Common myeloid progenitor, CD34-positive (primary cell): ENCODE data around the gene GOLGA6L24.
A peak's percentile ranks its signal among the peaks of the same experiment; 100 is the strongest.
"Not testable (repeated sequence)": the region's sequence is repeated elsewhere in the genome, so short reads cannot be mapped to it uniquely, and the experiment has no call there.

ENCODE experiments used
- CTCF ChIA-PET: fragments of 350-600 bp; sonication (Branson Sonifier 250); formaldehyde crosslinking; loops from one replicate; lab custom pipeline; 2021; ENCODE audit warnings: antibody characterized with exemption; lab: Charles Lee
- POLR2A ChIA-PET: fragments of 350-600 bp; sonication (Branson Sonifier 250); formaldehyde crosslinking; loops from one replicate; lab custom pipeline; 2021; ENCODE audit warnings: antibody characterized with exemption; lab: Charles Lee
- DNase-seq, 3 donors: peaks; one replicate each; pipeline versions ENCODE4 v3.0.0 to v3.0.0-alpha.2; 2013
- H3K27ac ChIP-seq, 2 experiments: 1 replicate in 1 of 2; 2 replicates in 1 of 2; pipeline ENCODE4 v1.7.0; 2013; ENCODE audit warnings: inconsistent platforms in 2 of 2, low read length in 2 of 2, mild to moderate bottlenecking in 2 of 2, low read depth in 1 of 2, moderate library complexity in 1 of 2; ENCODE audit not compliant: severe bottlenecking in 2 of 2, insufficient read depth in 1 of 2, poor library complexity in 1 of 2
- H3K27me3 ChIP-seq, 5 experiments: replicated peaks in 2 of 5; 1 replicate in 3 of 5; 2 replicates in 2 of 5; pipeline versions ENCODE4 v1.6.1 to v1.7.0; 2013; ENCODE audit warnings: low read length in 4 of 5, mild to moderate bottlenecking in 2 of 5, moderate library complexity in 2 of 5, inconsistent platforms in 1 of 5; ENCODE audit not compliant: insufficient read depth in 5 of 5, control insufficient read depth in 4 of 5
- H3K36me3 ChIP-seq, 4 experiments: 1 replicate in 2 of 4; 2 replicates in 2 of 4; pipeline versions ENCODE4 v1.6.1 to v1.7.0; 2013; ENCODE audit warnings: low read length in 3 of 4, control low read depth in 1 of 4, mild to moderate bottlenecking in 1 of 4; ENCODE audit not compliant: control insufficient read depth in 4 of 4, insufficient read depth in 4 of 4
- H3K4me1 ChIP-seq, 4 experiments: 1 replicate in 3 of 4; 2 replicates in 1 of 4; pipeline versions ENCODE4 v1.6.1 to v1.7.1; 2013; ENCODE audit warnings: low read length in 3 of 4, mild to moderate bottlenecking in 3 of 4, control low read depth in 1 of 4, inconsistent platforms in 1 of 4, moderate library complexity in 1 of 4; ENCODE audit not compliant: control insufficient read depth in 4 of 4, insufficient read depth in 4 of 4; ENCODE audit errors: control extremely low read depth in 1 of 4
- H3K4me3 ChIP-seq, 7 experiments: 1 replicate in 4 of 7; 2 replicates in 3 of 7; pipeline versions ENCODE4 v1.5.1 to v1.7.0; 2013; ENCODE audit warnings: mild to moderate bottlenecking in 7 of 7, low read length in 6 of 7, moderate library complexity in 6 of 7, inconsistent platforms in 2 of 7, low read depth in 2 of 7, control low read depth in 1 of 7; ENCODE audit not compliant: insufficient read depth in 4 of 7, control insufficient read depth in 1 of 7; ENCODE audit errors: extremely low read depth in 1 of 7
- H3K9me3 ChIP-seq, 5 experiments: 1 replicate in 4 of 5; 2 replicates in 1 of 5; pipeline versions ENCODE4 v1.6.1 to v1.7.1; 2013; ENCODE audit warnings: low read length in 4 of 5, mild to moderate bottlenecking in 2 of 5, inconsistent platforms in 1 of 5, low read depth in 1 of 5, moderate library complexity in 1 of 5; ENCODE audit not compliant: control insufficient read depth in 4 of 5, insufficient read depth in 2 of 5; ENCODE audit errors: control extremely low read depth in 1 of 5
- WGBS: methylation state at CpG from one replicate; pipeline ENCODE4 v1.1.5; 2013; ENCODE audit not compliant: insufficient coverage; 5-methylcytosine and 5-hydroxymethylcytosine counted together

Gene GOLGA6L24

DNA sequence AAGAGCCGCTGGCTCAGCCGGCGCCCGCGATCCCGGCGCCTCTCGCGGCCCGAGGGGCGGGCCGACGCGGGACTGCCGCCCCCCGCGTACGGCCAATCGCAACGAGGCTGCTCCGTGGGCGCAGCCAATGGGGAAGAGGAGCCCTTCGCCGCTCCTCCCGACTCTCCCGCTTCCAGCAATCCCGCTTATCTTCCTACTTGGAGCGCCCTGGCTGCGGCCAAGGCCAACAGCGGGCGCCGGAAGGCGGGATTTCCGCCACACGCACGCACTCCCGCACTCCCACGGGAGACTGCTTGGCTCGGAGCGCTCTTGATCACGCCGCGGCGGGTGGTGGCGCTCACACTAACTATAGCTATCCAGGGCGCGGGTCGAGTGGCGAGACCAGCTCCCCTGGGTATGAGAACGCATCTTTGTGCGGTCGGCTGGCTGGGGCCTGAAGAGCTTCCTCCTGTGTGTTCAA is 35.7 kb downstream of the GOLGA6L24 start, which contains the start of gene HERC2:
Gene HERC2 (minus strand): TSS at position 51 of the 460 bp plus-strand sequence. CDS start 746 bp downstream, outside the sequence.
- CTCF ChIA-PET, H3K27me3 ChIP-seq, H3K27ac ChIP-seq, H3K36me3 ChIP-seq, H3K9me3 ChIP-seq, DNase-seq, H3K4me1 ChIP-seq, POLR2A ChIA-PET: not testable (repeated sequence)
- peak within 1 kb of the TSS in 6 of 7 experiments; percentile 32 to 70 (median 51) for H3K4me3 ChIP-seq
- WGBS = no CpG with 5 or more reads among the region's 52 CpGs

DNA sequence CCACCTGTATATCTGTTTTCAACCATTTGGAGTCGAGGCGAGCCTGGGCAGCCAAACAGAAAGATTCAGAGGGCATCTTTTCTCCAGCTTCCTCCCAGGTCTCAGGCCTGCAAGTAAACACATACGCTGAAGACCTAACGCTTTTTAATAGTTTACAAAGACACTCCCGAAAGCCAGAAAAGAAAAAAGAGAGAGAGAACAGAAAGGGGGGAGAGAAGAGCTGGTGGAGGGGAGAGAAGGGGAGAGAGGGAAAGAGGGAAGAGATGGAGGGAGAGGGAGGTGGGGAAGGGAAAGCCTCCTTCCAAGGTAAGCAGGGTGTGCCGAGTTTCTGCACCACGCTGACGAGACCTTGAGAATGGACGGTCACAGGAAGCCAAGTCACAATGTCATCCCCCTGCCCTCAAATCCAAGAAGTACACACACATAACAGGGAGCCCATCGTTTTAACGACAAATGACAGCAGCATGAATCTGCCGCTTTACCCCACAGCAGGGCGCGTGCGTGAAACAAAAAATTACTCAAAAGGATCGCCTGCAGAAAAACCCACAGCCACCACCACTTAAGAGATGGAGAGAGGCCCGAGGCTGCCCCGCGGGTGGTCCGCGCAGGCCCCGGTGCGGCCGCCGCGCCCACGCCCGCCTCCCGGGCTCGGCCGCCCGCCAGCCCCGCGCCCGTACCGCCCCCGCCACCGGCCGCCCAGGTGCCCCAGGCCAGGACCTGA is 36.4 kb downstream of the GOLGA6L24 start:
- H3K9me3 ChIP-seq, H3K4me1 ChIP-seq, POLR2A ChIA-PET, H3K36me3 ChIP-seq, DNase-seq, H3K27me3 ChIP-seq, CTCF ChIA-PET, H3K27ac ChIP-seq: not testable (repeated sequence)
- H3K4me3 ChIP-seq = peak overlapping the region in 6 of 7 experiments; percentile 31 to 70 (median 42)
- no CpG with 5 or more reads among the region's 39 CpGs for WGBS

DNA sequence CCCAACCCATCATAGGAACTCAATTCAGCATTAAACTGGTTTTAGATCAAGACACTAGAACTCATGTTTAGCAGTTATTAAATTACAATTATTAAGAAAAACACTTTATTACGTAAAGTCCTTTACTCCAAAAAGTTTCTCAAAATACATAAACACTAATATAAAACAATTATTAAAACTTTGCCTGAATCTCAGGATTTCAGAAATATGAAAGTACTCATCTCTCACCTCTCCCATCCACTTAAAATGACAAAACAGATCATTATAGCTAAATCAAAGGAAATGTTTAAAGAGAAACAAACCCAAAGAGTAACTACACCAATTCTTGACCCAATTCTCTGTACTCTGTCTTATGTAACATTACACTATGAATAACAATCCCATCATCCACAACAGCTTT is 38.2 kb downstream of the GOLGA6L24 start:
- H3K36me3 ChIP-seq, CTCF ChIA-PET, H3K27me3 ChIP-seq, POLR2A ChIA-PET, H3K4me3 ChIP-seq, H3K9me3 ChIP-seq, DNase-seq, H3K27ac ChIP-seq, H3K4me1 ChIP-seq: not testable (repeated sequence)
- WGBS = no CpG with 5 or more reads among the region's 1 CpG

DNA sequence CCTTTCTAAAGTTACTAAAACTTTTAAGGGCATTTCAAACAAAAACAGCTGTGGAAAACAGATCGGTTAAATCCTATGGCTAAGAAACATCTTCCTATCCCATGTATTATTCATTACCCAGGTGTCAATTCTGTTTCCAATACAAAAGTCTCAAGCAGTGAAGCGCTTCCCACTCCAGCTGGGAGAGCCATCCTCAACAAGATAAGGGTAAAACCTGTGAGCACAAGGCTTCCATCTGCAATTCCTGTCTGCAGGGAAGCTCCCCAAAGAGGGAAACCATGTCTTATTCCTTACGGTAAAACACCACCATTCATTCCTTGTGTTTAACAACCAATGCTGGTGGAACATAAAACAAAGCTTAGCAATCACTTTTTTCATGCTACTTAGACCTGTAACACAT is 39.1 kb downstream of the GOLGA6L24 start:
- no CpG with 5 or more reads among the region's 3 CpGs for WGBS
- H3K4me3 ChIP-seq, H3K27ac ChIP-seq, H3K9me3 ChIP-seq, H3K4me1 ChIP-seq, POLR2A ChIA-PET, CTCF ChIA-PET, H3K27me3 ChIP-seq, DNase-seq: not testable (repeated sequence)
- H3K36me3 ChIP-seq = peaks cover 0 to 12% (median 8%) of the 10 kb centered on the region in 4 experiments

DNA sequence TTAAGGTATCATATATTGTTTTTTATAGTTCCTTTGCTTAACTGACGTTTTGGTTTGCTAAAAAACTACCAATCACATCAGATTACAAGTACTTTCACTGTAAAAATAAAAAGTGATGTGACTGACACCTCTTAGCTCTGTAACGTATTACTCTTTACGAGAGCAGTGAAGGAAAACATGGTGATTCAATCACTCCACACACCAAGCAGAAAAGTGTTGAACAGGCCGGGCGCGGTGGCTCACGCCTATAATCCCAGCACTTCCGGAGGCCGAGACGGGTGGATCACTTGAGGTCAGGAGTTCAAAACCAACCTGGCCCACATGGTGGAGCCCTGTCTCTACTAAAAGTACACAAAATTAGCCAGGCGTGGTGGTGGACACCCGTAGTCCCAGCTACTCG is 39.8 kb downstream of the GOLGA6L24 start:
- H3K27me3 ChIP-seq, H3K4me1 ChIP-seq, CTCF ChIA-PET, H3K9me3 ChIP-seq, H3K27ac ChIP-seq, H3K4me3 ChIP-seq, DNase-seq, POLR2A ChIA-PET: not testable (repeated sequence)
- H3K36me3 ChIP-seq = peaks cover 0 to 16% (median 10%) of the 10 kb centered on the region in 4 experiments
- no CpG with 5 or more reads among the region's 13 CpGs for WGBS

DNA sequence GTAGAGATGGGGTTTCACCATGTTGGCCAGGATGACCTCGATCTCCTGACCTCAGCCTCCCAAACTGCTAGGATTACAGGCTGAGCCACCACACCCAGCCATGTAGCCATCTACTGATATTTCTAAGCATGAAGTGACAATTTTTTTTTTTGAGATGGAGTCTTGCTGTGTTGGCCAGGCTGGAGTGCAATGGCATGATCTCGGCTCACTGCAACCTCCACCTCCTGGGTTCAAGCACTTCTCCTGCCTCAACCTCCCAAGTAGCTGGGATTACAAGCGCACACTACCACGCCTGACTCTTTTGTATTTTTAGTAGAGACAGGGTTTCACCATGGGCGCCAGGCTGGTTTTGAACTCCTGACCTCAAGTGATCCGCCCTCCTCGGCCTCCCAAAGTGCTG is 40.9 kb downstream of the GOLGA6L24 start:
- H3K4me1 ChIP-seq, CTCF ChIA-PET, POLR2A ChIA-PET, H3K27me3 ChIP-seq, H3K9me3 ChIP-seq, H3K27ac ChIP-seq, DNase-seq, H3K4me3 ChIP-seq: not testable (repeated sequence)
- H3K36me3 ChIP-seq = peaks cover 0 to 16% (median 10%) of the 10 kb centered on the region in 4 experiments
- 100% methylated on average over 1 of the region's 7 CpGs for WGBS

DNA sequence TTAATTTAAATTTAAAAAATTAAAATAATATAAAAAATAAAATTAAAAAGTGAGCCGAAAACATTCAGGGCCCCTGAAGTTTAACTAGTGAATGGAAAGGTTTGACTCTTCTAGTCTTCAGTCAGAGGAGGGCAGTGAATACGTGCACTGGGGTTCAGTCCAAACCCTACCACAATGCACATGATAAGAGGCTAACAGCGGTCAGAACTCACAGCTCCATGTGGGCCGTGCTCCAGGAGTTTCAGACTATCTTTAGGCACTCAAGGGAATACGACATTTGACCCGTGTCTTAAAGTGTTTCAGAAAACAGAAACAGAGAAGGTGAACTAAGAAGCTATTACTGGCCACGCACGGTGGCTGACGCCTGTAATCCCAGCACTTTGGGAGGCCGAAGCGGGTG is 47.4 kb downstream of the GOLGA6L24 start:
- DNase-seq, H3K4me1 ChIP-seq, H3K4me3 ChIP-seq, POLR2A ChIA-PET, H3K27me3 ChIP-seq, CTCF ChIA-PET, H3K27ac ChIP-seq: not testable (repeated sequence)
- H3K36me3 ChIP-seq = peaks cover 0 to 30% (median 12%) of the 10 kb centered on the region in 4 experiments
- no CpG with 5 or more reads among the region's 11 CpGs for WGBS
- H3K9me3 ChIP-seq = peaks cover 0 to 12% (median 4%) of the 10 kb centered on the region in 5 experiments
